PC-9 (cell line): ENCODE measurements around the gene UAP1L1.

Experiments
- CTCF ChIP-seq: fragments of 200-600 bp; sonication (generic); conservative IDR thresholded peaks from 2 replicates; pipeline ENCODE4 v1.6.1; 2017; ENCODE audit warnings: mixed run types, antibody characterized with exemption, mild to moderate bottlenecking, moderate library complexity
- EZH2 ChIP-seq: fragments of 200-600 bp; sonication (generic); IDR thresholded peaks from 2 replicates; pipeline ENCODE4 v1.8.0; 2017; ENCODE audit warnings: antibody characterized with exemption, low read depth

DNA sequence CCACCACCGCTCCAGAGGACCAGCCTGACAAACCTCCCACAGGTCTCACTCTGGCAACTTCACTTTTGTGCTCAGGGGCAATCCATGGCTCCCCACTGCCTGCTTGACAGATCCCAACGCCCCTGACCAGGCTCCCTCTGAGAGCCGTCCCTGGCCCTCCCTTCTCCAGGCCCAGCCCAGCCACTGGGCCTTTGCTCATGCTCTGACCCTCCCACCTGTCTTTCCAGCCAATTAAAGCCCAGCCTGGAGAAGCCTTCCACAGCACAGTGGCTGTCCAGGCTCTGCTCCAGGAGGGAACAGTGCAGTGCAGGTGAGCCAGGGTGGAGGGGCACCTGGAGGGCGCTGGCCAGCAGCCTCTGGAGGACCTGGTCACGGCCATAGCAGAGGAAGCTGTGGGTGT, 26.7 kb upstream of the UAP1L1 start:
- TF ChIP-seq CTCF = no peak
- no peak for TF ChIP-seq EZH2
